Heart left ventricle (tissue), 13 donors: ENCODE measurements around the gene PLXNC1.

ENCODE experiments used
- POLR2A ChIP-seq, 2 donors: fragments of 450-650 bp; IDR thresholded peaks; one replicate each; pipeline ENCODE4 v1.6.1; 2017; ENCODE audit warnings: antibody characterized with exemption in 2 of 2, mild to moderate bottlenecking in 2 of 2, moderate library complexity in 2 of 2
- TF ChIP-seq, protein P1 (sequence below), 12 donors: fragments of 200-600 bp; sonication (generic) in 4 of 12; IDR thresholded peaks; one replicate each; pipeline versions ENCODE4 v1.5.0 to v1.8.0; 2018 to 2022; ENCODE audit warnings: antibody characterized with exemption in 12 of 12, mild to moderate bottlenecking in 5 of 12
- donor health status: ischemic (EF 13 %, LVEDD 7.1; RV severe dilation, severe dysfunction).
- donor health status: DM: no; HTN: yes; CAD: no.
- donor health status: DM: no; HTN: no; CAD: no.
- donor health status: ischemic (EF 25% LVEDD 6.9; RV normal size, moderate dysfunction).
- donor health status: ischemic (EF 25% LVEDD 5.7; RV mildly dilated, moderate dysfunction).
- donor health status: ischemic (EF 35%, LVEDD 5.7; RV mildly dilated, moderate dysfunction).
- donor health status: nonischemic (EF 11% LVEDD 7.7; RV severe dilation, severe dysfunction).
- donor health status: DM: yes; HTN: yes; CAD: no.
- donor health status: PGD.
- donor health status: ischemic (EF 29% LVEDD 5.4; RV normal size, mild dysfunction).
- donor health status: nonischemic (EF 23%, LVEDD 6.1; RV moderate dilation, normal function).

DNA sequence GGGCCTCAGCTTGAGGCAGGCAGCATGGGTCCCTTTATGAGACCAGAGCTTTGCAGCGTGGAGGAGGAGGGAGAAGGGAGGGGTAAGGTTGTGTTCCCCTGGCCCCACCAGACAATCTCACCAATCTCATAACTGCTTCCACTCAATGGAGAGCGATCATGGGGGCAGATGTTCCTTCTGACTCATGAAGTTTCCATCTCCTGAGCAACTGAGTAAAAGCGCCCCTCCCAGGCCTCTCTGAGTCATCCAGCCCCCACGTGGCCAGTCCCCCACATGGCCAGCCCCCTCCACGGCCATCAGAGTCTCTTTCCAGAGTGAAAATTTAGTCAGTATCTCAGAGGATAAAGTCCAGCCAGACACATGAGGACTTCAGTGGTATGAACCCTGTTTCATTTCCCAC lies 39.2 kb upstream of the PLXNC1 start:
- TF ChIP-seq, protein P1, sequence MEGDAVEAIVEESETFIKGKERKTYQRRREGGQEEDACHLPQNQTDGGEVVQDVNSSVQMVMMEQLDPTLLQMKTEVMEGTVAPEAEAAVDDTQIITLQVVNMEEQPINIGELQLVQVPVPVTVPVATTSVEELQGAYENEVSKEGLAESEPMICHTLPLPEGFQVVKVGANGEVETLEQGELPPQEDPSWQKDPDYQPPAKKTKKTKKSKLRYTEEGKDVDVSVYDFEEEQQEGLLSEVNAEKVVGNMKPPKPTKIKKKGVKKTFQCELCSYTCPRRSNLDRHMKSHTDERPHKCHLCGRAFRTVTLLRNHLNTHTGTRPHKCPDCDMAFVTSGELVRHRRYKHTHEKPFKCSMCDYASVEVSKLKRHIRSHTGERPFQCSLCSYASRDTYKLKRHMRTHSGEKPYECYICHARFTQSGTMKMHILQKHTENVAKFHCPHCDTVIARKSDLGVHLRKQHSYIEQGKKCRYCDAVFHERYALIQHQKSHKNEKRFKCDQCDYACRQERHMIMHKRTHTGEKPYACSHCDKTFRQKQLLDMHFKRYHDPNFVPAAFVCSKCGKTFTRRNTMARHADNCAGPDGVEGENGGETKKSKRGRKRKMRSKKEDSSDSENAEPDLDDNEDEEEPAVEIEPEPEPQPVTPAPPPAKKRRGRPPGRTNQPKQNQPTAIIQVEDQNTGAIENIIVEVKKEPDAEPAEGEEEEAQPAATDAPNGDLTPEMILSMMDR (IDR thresholded peaks at IDR 0.05): no peak
- no peak for TF ChIP-seq POLR2A (IDR thresholded peaks at IDR 0.05)
